ENCODE results near the gene MYO1B. TPM values are rescaled to one million over a fixed set of nuclear protein-coding genes. Genes with fewer than 3 reads are reported as not detected.
A peak's percentile ranks its signal among the peaks of the same experiment; 100 is the strongest.

The MYO1B gene
- total and polyA plus RNA-seq, 2 of the 4 experiments (the other 2 are of a cell fraction) = 57.2 to 116 TPM

DNA sequence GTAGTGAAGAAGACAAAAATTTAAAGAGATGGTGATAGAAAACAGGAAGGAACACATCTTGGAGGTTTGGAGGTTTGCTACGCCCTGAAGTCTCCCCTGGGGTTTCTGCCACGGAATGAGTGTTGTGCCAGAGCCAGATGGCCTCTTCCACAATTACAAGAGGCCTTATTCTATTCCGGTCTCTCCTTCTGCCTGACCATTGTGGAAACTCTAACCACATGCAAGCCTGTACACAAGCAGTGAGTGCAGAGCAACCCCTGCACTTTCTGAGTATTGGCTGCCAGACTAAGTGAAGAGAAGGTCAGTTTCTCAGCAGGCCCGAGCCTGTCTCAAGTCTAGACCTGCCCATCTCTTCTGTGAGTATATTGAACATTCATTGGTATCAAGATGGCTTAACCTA lies 22.7 kb upstream of the MYO1B start:
- H3K27ac ChIP-seq (ENCODE audit: insufficient read depth, low read length) = no peak overlapping the region
- H3K18ac ChIP-seq (ENCODE audit: low read depth, low read length) = no peak overlapping the region
- H3K27me3 ChIP-seq (ENCODE audit: control insufficient read depth, insufficient read depth, low read length) = no peaks in the 10 kb centered on the region
- H2AFZ ChIP-seq (replicated peaks; ENCODE audit: low read length, poor library complexity) = no peak overlapping the region
- peaks cover 0 to 4% of the 10 kb centered on the region in 2 experiments; a peak in 2 of 4 replicates for H3K79me1 ChIP-seq (ENCODE audit: low read depth in 1 of 2, low read length in 2 of 2)
- in situ Hi-C loops (cut with MboI; ENCODE audit: low sequenced_read_pairs) (no loop called here), intact Hi-C loops (cut with micrococcal nuclease) (no loop called here), dilution Hi-C loops (cut with HindIII; ENCODE audit: low sequenced_read_pairs, unreplicated experiment) (no loop called here)
- no peak overlapping the region for H4K8ac ChIP-seq (ENCODE audit: low read depth in 2 of 2, low read length in 2 of 2)
- ATAC-seq (ENCODE audit: low read depth) (no peak), DNase-seq (no peak)
- no peaks in the 10 kb centered on the region for H4K20me1 ChIP-seq (ENCODE audit: insufficient read depth, low read length)
- no peak overlapping the region for H3K4me2 ChIP-seq (ENCODE audit: low read depth, low read length)
- no peak overlapping the region for H2AK5ac ChIP-seq (ENCODE audit: low read depth, low read length)
- BruUV-seq (replicated peaks) = no TSS peak
- no peak overlapping the region for H4K5ac ChIP-seq (ENCODE audit: low read depth, low read length)
- ChIA-PET CTCF (interaction anchor here (0.6 kb wide), 1 partner anchor 279 kb away, joined by 5 read pairs; no protein-coding TSS in a partner anchor), POLR2A (ENCODE audit: unreplicated experiment) (no interaction called here)
- H3K23ac ChIP-seq (ENCODE audit: low read depth, low read length) = no peak overlapping the region
- no peak overlapping the region for H3K56ac ChIP-seq (ENCODE audit: extremely low read depth, insufficient read depth, low read length)
- H3K14ac ChIP-seq (replicated peaks; ENCODE audit: low read depth, low read length) = no peak overlapping the region
- H3K36me3 ChIP-seq (ENCODE audit: control insufficient read depth, insufficient read depth, low read length) = no peaks in the 10 kb centered on the region
- no peak overlapping the region for H2AK9ac ChIP-seq (replicated peaks; ENCODE audit: low read depth, low read length, poor library complexity)
- H4K91ac ChIP-seq (ENCODE audit: insufficient read depth, low read depth, low read length) = no peak overlapping the region
- H3K4ac ChIP-seq (ENCODE audit: low read depth, low read length) = no peak overlapping the region
- peaks cover 7% of the 10 kb centered on the region; the same call in 1 of the 2 replicates for H3K9me1 ChIP-seq (ENCODE audit: insufficient read depth, low read length)
- 100% methylated on average over 3 of the region's 4 CpGs; no CpG with 5 or more reads in 1 of the 2 experiments for WGBS, 2 experiments (ENCODE audit: extremely low coverage in 2 of 2, insufficient read length in 1 of 2)
- TF ChIP-seq FOS (IDR thresholded peaks at IDR 0.05; ENCODE audit: low read depth, low read length) (no peak), RFX5 (IDR thresholded peaks at IDR 0.05; ENCODE audit: low read depth, low read length) (no peak), MXI1 (IDR thresholded peaks at IDR 0.05; ENCODE audit: borderline replicate concordance, low read depth, low read length) (no peak), MAZ (IDR thresholded peaks at IDR 0.05; ENCODE audit: borderline replicate concordance, low read depth, low read length) (no peak), CHD1 (IDR thresholded peaks at IDR 0.05; ENCODE audit: low read depth, low read length) (no peak), NFE2L2 (IDR thresholded peaks at IDR 0.05; ENCODE audit: low read depth, low read length) (no peak), MAFK (IDR thresholded peaks at IDR 0.05; ENCODE audit: low read depth, low read length) (no peak), BHLHE40 (IDR thresholded peaks at IDR 0.05; ENCODE audit: low read depth, low read length) (no peak), RAD21 (IDR thresholded peaks at IDR 0.05; ENCODE audit: low read length) (no peak), POLR2A (IDR thresholded peaks at IDR 0.05; ENCODE audit: low read depth, low read length) (no peak), RCOR1 (IDR thresholded peaks at IDR 0.05; ENCODE audit: insufficient replicate concordance, low read length) (no peak), CEBPB (IDR thresholded peaks at IDR 0.05; ENCODE audit: low read depth, low read length) (no peak), SMC3 (IDR thresholded peaks at IDR 0.05; ENCODE audit: low read depth, low read length) (no peak)
- TF ChIP-seq, protein P1, sequence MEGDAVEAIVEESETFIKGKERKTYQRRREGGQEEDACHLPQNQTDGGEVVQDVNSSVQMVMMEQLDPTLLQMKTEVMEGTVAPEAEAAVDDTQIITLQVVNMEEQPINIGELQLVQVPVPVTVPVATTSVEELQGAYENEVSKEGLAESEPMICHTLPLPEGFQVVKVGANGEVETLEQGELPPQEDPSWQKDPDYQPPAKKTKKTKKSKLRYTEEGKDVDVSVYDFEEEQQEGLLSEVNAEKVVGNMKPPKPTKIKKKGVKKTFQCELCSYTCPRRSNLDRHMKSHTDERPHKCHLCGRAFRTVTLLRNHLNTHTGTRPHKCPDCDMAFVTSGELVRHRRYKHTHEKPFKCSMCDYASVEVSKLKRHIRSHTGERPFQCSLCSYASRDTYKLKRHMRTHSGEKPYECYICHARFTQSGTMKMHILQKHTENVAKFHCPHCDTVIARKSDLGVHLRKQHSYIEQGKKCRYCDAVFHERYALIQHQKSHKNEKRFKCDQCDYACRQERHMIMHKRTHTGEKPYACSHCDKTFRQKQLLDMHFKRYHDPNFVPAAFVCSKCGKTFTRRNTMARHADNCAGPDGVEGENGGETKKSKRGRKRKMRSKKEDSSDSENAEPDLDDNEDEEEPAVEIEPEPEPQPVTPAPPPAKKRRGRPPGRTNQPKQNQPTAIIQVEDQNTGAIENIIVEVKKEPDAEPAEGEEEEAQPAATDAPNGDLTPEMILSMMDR (conservative IDR thresholded peaks at IDR 0.05; ENCODE audit: low read depth, low read length) = no peak
- TF ChIP-seq, protein P2, sequence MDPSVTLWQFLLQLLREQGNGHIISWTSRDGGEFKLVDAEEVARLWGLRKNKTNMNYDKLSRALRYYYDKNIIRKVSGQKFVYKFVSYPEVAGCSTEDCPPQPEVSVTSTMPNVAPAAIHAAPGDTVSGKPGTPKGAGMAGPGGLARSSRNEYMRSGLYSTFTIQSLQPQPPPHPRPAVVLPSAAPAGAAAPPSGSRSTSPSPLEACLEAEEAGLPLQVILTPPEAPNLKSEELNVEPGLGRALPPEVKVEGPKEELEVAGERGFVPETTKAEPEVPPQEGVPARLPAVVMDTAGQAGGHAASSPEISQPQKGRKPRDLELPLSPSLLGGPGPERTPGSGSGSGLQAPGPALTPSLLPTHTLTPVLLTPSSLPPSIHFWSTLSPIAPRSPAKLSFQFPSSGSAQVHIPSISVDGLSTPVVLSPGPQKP (IDR thresholded peaks at IDR 0.05; ENCODE audit: borderline replicate concordance, low read depth, low read length) = no peak
- TF ChIP-seq, protein P3, sequence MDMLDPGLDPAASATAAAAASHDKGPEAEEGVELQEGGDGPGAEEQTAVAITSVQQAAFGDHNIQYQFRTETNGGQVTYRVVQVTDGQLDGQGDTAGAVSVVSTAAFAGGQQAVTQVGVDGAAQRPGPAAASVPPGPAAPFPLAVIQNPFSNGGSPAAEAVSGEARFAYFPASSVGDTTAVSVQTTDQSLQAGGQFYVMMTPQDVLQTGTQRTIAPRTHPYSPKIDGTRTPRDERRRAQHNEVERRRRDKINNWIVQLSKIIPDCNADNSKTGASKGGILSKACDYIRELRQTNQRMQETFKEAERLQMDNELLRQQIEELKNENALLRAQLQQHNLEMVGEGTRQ (IDR thresholded peaks at IDR 0.05; ENCODE audit: low read depth, low read length) = no peak
- no peak overlapping the region for H3K4me3 ChIP-seq (ENCODE audit: insufficient read depth, low read depth, low read length)
- peak overlapping the region; percentile 20; the same call in 1 of the 2 replicates for H2BK20ac ChIP-seq (ENCODE audit: low read depth, low read length)
- H2BK120ac ChIP-seq (ENCODE audit: low read depth, low read length) = no peak overlapping the region; the same call in 1 of the 2 replicates
- H2BK5ac ChIP-seq (ENCODE audit: low read depth, low read length, poor library complexity, severe bottlenecking) = no peak overlapping the region
- H3K9ac ChIP-seq (ENCODE audit: low read depth, low read length) = no peak overlapping the region
- no peaks in the 10 kb centered on the region for H3K9me3 ChIP-seq (ENCODE audit: control insufficient read depth, insufficient read depth, low read length)
- H3K4me1 ChIP-seq (ENCODE audit: control insufficient read depth, insufficient read depth, low read length) = peaks cover 5% of the 10 kb centered on the region; the same call in 1 of the 2 replicates
- no peak overlapping the region for H2BK15ac ChIP-seq (ENCODE audit: low read depth, low read length)

Measured in IMR-90 (cell line).